Chondrocyte (in vitro differentiated cells): ENCODE results near the gene RP9. TPM values are rescaled to one million over a fixed set of nuclear protein-coding genes. Genes with fewer than 3 reads are reported as not detected.
A peak's percentile ranks its signal among the peaks of the same experiment; 100 is the strongest.

ENCODE experiments used
- DNase-seq: peaks from one replicate; pipeline ENCODE4 v3.0.0; 2021; ENCODE audit warnings: mixed read lengths, low spot score
- H3K27ac Mint-ChIP-seq: one replicate; pipeline ENCODE4 v1.8.0; 2021; ENCODE audit warnings: mild to moderate bottlenecking, moderate library complexity, mixed read lengths; ENCODE audit not compliant: unreplicated experiment
- H3K27me3 Mint-ChIP-seq: 2 replicates; pipeline ENCODE4 v1.8.0; 2021; ENCODE audit warnings: low read depth, mixed read lengths
- H3K36me3 Mint-ChIP-seq: 2 replicates; pipeline ENCODE4 v1.8.0; 2021; ENCODE audit warnings: low read depth, mixed read lengths
- H3K4me1 Mint-ChIP-seq: 2 replicates; pipeline ENCODE4 v1.8.0; 2021; ENCODE audit warnings: low read depth, mild to moderate bottlenecking, mixed read lengths
- H3K4me3 Mint-ChIP-seq: one replicate; pipeline ENCODE4 v1.8.0; 2021; ENCODE audit warnings: mild to moderate bottlenecking, moderate library complexity, mixed read lengths; ENCODE audit not compliant: unreplicated experiment
- H3K9me3 Mint-ChIP-seq: 2 replicates; pipeline ENCODE4 v1.8.0; 2021; ENCODE audit warnings: low read depth, mixed read lengths
- CTCF ChIP-seq: fragments of 200-600 bp; sonication (generic); IDR thresholded peaks from 2 replicates; pipeline ENCODE4 v1.5.0; 2021; ENCODE audit warnings: antibody characterized with exemption, mild to moderate bottlenecking, moderate library complexity
- total RNA-seq: library from RNA; stranded (reverse); gene quantifications from 3 replicates; pipeline ENCODE4 v1.2.1, GENCODE V29; 2021

The RP9 gene
- total RNA-seq, 1 donor from 2014 or later = 16.5 TPM

- H3K4me1 Mint-ChIP-seq = no peaks in the 10 kb centered on the region
- peaks cover 26% of the 10 kb centered on the region for H3K9me3 Mint-ChIP-seq
- H3K36me3 Mint-ChIP-seq = peaks cover 7% of the 10 kb centered on the region
- no peak overlapping the region for H3K4me3 Mint-ChIP-seq
- H3K27ac Mint-ChIP-seq = no peak overlapping the region
- H3K27me3 Mint-ChIP-seq = peaks cover 20% of the 10 kb centered on the region
- DNase-seq = no peak
- no peak for TF ChIP-seq CTCF
Measured at GRCh38 chr7:33118383-33118782, 9.2 kb upstream of the RP9 start.

GRCh38 chr7:33114976-33115375 lies 5.8 kb upstream of the RP9 start:
- no peak for TF ChIP-seq CTCF
- peaks cover 7% of the 10 kb centered on the region for H3K36me3 Mint-ChIP-seq
- H3K9me3 Mint-ChIP-seq = peaks cover 21% of the 10 kb centered on the region
- no peak overlapping the region for H3K27ac Mint-ChIP-seq
- H3K4me1 Mint-ChIP-seq = peaks cover 3% of the 10 kb centered on the region
- peaks cover 15% of the 10 kb centered on the region for H3K27me3 Mint-ChIP-seq
- no peak for DNase-seq
- H3K4me3 Mint-ChIP-seq = no peak overlapping the region

GRCh38 chr7:33111614-33112013 lies 2.4 kb upstream of the RP9 start:
- no peak overlapping the region for H3K27ac Mint-ChIP-seq
- no peaks in the 10 kb centered on the region for H3K36me3 Mint-ChIP-seq
- no peaks in the 10 kb centered on the region for H3K9me3 Mint-ChIP-seq
- H3K4me1 Mint-ChIP-seq = peaks cover 25% of the 10 kb centered on the region
- H3K27me3 Mint-ChIP-seq = peaks cover 6% of the 10 kb centered on the region
- no peak overlapping the region for H3K4me3 Mint-ChIP-seq
- no peak for TF ChIP-seq CTCF
- DNase-seq = no peak

- Mint-ChIP-seq H3K9me3 (no peaks in the 10 kb centered on the region), H3K27me3 (no peaks in the 10 kb centered on the region), H3K4me3 (peak overlapping the region; percentile 68), H3K27ac (peak overlapping the region; percentile 20), H3K36me3 (no peaks in the 10 kb centered on the region), H3K4me1 (peaks cover 39% of the 10 kb centered on the region)
- DNase-seq = no peak
- peak; percentile 54 for TF ChIP-seq CTCF
Measured at GRCh38 chr7:33109758-33110238, 594 bp upstream of the RP9 start.

- Mint-ChIP-seq H3K27ac (peak overlapping the region; percentile 90), H3K36me3 (no peaks in the 10 kb centered on the region), H3K9me3 (no peaks in the 10 kb centered on the region), H3K4me3 (peak overlapping the region; percentile 94), H3K27me3 (no peaks in the 10 kb centered on the region), H3K4me1 (peaks cover 39% of the 10 kb centered on the region)
- DNase-seq = no peak
- no peak for TF ChIP-seq CTCF
Measured at GRCh38 chr7:33108554-33109004, 625 bp downstream of the RP9 start.
